Kidney glomerular epithelial cell (primary cell): ENCODE data around the gene LAMP1.
"Not testable (repeated sequence)": the region's sequence is repeated elsewhere in the genome, so short reads cannot be mapped to it uniquely, and the experiment has no call there.

Experiments used
- DNase-seq: peaks from one replicate; lab custom pipeline; 2025; lab: John Stamatoyannopoulos, UW

LAMP1 gene

GRCh38 chr13:113296823-113297369 is at the start of gene LAMP1:
LAMP1 (plus strand) TSS chr13:113297239; CDS start chr13:113297435, 196 bp downstream.
- peak; percentile 66 for DNase-seq

- no peak for DNase-seq
Measured at GRCh38 chr13:113252516-113253095, 44.4 kb upstream of the LAMP1 start.

- DNase-seq = not testable (repeated sequence)
Measured at GRCh38 chr13:113257908-113258307, 39.1 kb upstream of the LAMP1 start.

GRCh38 chr13:113258321-113259054 is 38.6 kb upstream of the LAMP1 start:
- no peak for DNase-seq

GRCh38 chr13:113260996-113261395 is 36.0 kb upstream of the LAMP1 start:
- no peak for DNase-seq

- not testable (repeated sequence) for DNase-seq
Measured at GRCh38 chr13:113263016-113263415, 34.0 kb upstream of the LAMP1 start.

- DNase-seq = no peak
Measured at GRCh38 chr13:113267642-113268405, 29.2 kb upstream of the LAMP1 start.

- no peak for DNase-seq
Measured at GRCh38 chr13:113272031-113272430, 25.0 kb upstream of the LAMP1 start.

- no peak for DNase-seq
Measured at GRCh38 chr13:113272701-113273181, 24.3 kb upstream of the LAMP1 start.

- no peak for DNase-seq
Measured at GRCh38 chr13:113273321-113273720, 23.7 kb upstream of the LAMP1 start.

GRCh38 chr13:113273851-113274590 is 23.0 kb upstream of the LAMP1 start:
- peak; percentile 92 for DNase-seq

GRCh38 chr13:113274721-113275120 is 22.3 kb upstream of the LAMP1 start:
- no peak for DNase-seq

- DNase-seq = peak; percentile 69
Measured at GRCh38 chr13:113275387-113275786, 21.7 kb upstream of the LAMP1 start.

- no peak for DNase-seq
Measured at GRCh38 chr13:113280126-113280525, 16.9 kb upstream of the LAMP1 start.

- DNase-seq = no peak
Measured at GRCh38 chr13:113283904-113284303, 13.1 kb upstream of the LAMP1 start.

GRCh38 chr13:113288880-113289279 is 8.2 kb upstream of the LAMP1 start:
- no peak for DNase-seq

GRCh38 chr13:113291129-113291528 is 5.9 kb upstream of the LAMP1 start:
- no peak for DNase-seq

- DNase-seq = peak; percentile 3
Measured at GRCh38 chr13:113292021-113292862, 4.8 kb upstream of the LAMP1 start.

- DNase-seq = no peak
Measured at GRCh38 chr13:113293686-113294085, 3.4 kb upstream of the LAMP1 start.

- DNase-seq = no peak
Measured at GRCh38 chr13:113295776-113296175, 1.3 kb upstream of the LAMP1 start.
